Nephron progenitor cell (in vitro differentiated cells): Measurements from ENCODE around the gene OR51E1.

Source experiments
- DNase-seq: peaks from one replicate; pipeline ENCODE4 v3.0.0; 2021
- H3K27ac Mint-ChIP-seq: 2 replicates; pipeline ENCODE4 v1.8.0; 2021; ENCODE audit warnings: mild to moderate bottlenecking, moderate library complexity, mixed read lengths
- H3K27me3 Mint-ChIP-seq: 2 replicates; pipeline ENCODE4 v1.8.0; 2021; ENCODE audit warnings: mild to moderate bottlenecking, low read depth, mixed read lengths; ENCODE audit not compliant: poor library complexity
- H3K36me3 Mint-ChIP-seq: 2 replicates; pipeline ENCODE4 v1.8.0; 2021; ENCODE audit warnings: low read depth, mixed read lengths
- H3K4me1 Mint-ChIP-seq: 2 replicates; pipeline ENCODE4 v1.8.0; 2021; ENCODE audit warnings: mixed read lengths
- H3K4me3 Mint-ChIP-seq: 2 replicates; pipeline ENCODE4 v1.8.0; 2021; ENCODE audit warnings: mild to moderate bottlenecking, moderate library complexity, mixed read lengths
- H3K9me3 Mint-ChIP-seq: 2 replicates; pipeline ENCODE4 v1.8.0; 2021; ENCODE audit warnings: mild to moderate bottlenecking, moderate library complexity, mixed read lengths
- TF ChIP-seq, protein P1 (sequence below): fragments of 200-600 bp; sonication (generic); IDR thresholded peaks from 2 replicates; pipeline ENCODE4 v1.5.0; 2021; ENCODE audit warnings: antibody characterized with exemption

The OR51E1 gene, protein sequence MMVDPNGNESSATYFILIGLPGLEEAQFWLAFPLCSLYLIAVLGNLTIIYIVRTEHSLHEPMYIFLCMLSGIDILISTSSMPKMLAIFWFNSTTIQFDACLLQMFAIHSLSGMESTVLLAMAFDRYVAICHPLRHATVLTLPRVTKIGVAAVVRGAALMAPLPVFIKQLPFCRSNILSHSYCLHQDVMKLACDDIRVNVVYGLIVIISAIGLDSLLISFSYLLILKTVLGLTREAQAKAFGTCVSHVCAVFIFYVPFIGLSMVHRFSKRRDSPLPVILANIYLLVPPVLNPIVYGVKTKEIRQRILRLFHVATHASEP

GRCh38 chr11:4643682-4644081 is at the start of gene OR51E1:
Gene OR51E1 (plus strand): TSS chr11:4643982. CDS start chr11:4652527, 8,545 bp downstream.
- DNase-seq = no peak
- Mint-ChIP-seq H3K4me1 (peaks cover 45% of the 10 kb centered on the region), H3K36me3 (no peaks in the 10 kb centered on the region), H3K9me3 (no peaks in the 10 kb centered on the region), H3K27me3 (peaks cover 2% of the 10 kb centered on the region), H3K4me3 (peak within 1 kb of the TSS; percentile 43), H3K27ac (peak within 1 kb of the TSS; percentile 57)
- TF ChIP-seq, protein P1, sequence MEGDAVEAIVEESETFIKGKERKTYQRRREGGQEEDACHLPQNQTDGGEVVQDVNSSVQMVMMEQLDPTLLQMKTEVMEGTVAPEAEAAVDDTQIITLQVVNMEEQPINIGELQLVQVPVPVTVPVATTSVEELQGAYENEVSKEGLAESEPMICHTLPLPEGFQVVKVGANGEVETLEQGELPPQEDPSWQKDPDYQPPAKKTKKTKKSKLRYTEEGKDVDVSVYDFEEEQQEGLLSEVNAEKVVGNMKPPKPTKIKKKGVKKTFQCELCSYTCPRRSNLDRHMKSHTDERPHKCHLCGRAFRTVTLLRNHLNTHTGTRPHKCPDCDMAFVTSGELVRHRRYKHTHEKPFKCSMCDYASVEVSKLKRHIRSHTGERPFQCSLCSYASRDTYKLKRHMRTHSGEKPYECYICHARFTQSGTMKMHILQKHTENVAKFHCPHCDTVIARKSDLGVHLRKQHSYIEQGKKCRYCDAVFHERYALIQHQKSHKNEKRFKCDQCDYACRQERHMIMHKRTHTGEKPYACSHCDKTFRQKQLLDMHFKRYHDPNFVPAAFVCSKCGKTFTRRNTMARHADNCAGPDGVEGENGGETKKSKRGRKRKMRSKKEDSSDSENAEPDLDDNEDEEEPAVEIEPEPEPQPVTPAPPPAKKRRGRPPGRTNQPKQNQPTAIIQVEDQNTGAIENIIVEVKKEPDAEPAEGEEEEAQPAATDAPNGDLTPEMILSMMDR = no peak

DNA sequence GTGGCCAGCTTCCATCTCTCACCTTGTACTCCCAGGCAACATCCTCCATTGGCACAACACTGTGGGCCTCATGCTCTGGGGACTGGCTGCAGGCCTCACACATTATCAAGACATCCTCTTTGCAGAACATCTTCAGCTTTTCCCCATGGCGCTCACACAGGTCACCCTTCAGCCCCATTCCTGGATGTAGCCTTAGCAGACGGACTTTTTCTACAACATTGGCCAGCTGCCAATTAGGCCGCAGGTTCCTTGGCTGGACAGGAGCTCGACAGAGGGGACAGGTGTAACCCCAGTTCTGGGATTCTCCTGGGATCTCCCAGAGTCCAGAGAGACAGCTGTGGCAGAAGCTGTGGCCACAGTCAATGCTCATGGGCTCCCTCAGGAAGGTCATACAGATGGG is 38.7 kb upstream of the OR51E1 start:
- peaks cover 43% of the 10 kb centered on the region for H3K36me3 Mint-ChIP-seq
- H3K27me3 Mint-ChIP-seq = peaks cover 2% of the 10 kb centered on the region
- H3K4me3 Mint-ChIP-seq = no peak overlapping the region
- H3K27ac Mint-ChIP-seq = no peak overlapping the region
- DNase-seq = no peak
- TF ChIP-seq, protein P1 = no peak
- peaks cover 20% of the 10 kb centered on the region for H3K4me1 Mint-ChIP-seq
- H3K9me3 Mint-ChIP-seq = peaks cover 4% of the 10 kb centered on the region

DNA sequence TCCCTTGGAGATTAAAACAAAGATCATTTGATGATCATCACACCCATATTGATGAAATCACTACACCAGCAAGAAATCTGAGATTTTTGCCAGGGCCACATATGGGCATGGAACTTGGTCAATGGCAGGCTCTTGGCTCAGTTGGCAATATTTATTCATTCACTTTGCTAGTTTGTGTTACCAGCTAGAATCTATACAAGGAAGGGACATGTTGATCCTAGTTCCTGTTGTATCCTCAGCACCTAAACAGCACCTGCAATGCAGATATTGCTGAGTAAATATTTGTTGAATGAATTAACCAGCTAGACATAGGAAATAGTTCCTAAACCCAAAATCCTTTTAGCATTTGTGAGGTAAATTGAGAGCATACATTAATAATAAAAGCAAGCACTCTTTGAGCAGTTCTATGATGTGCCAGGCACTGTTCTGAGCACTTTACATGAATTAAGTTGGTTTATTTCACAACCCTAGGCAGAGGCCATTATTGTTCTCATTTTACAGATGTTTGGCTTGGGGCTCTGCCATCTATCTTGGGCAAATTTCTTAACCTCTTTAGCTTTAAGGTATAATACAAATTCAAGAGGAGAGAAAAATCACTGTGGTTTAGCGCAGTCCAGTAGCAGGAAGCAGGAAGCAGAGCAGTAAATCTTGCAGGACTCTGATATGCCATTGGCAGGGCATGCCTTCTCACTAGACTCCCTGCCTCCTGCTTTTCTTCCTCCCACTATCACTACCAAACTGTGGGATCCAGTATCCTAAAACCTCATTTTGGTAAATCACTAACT is 37.4 kb upstream of the OR51E1 start:
- Mint-ChIP-seq H3K36me3 (peaks cover 30% of the 10 kb centered on the region), H3K9me3 (peaks cover 4% of the 10 kb centered on the region), H3K4me1 (peaks cover 20% of the 10 kb centered on the region), H3K27me3 (peaks cover 3% of the 10 kb centered on the region), H3K27ac (no peak overlapping the region), H3K4me3 (peak overlapping the region; percentile 91)
- TF ChIP-seq, protein P1 = no peak
- DNase-seq = no peak

- TF ChIP-seq, protein P1 = no peak
- peaks cover 3% of the 10 kb centered on the region for H3K27me3 Mint-ChIP-seq
- peaks cover 20% of the 10 kb centered on the region for H3K4me1 Mint-ChIP-seq
- DNase-seq = no peak
- H3K4me3 Mint-ChIP-seq = peak overlapping the region; percentile 91
- peaks cover 4% of the 10 kb centered on the region for H3K9me3 Mint-ChIP-seq
- H3K36me3 Mint-ChIP-seq = peaks cover 23% of the 10 kb centered on the region
- peak overlapping the region; percentile 14 for H3K27ac Mint-ChIP-seq
Observed at GRCh38 chr11:4607096-4607495, 36.7 kb upstream of the OR51E1 start.

DNA sequence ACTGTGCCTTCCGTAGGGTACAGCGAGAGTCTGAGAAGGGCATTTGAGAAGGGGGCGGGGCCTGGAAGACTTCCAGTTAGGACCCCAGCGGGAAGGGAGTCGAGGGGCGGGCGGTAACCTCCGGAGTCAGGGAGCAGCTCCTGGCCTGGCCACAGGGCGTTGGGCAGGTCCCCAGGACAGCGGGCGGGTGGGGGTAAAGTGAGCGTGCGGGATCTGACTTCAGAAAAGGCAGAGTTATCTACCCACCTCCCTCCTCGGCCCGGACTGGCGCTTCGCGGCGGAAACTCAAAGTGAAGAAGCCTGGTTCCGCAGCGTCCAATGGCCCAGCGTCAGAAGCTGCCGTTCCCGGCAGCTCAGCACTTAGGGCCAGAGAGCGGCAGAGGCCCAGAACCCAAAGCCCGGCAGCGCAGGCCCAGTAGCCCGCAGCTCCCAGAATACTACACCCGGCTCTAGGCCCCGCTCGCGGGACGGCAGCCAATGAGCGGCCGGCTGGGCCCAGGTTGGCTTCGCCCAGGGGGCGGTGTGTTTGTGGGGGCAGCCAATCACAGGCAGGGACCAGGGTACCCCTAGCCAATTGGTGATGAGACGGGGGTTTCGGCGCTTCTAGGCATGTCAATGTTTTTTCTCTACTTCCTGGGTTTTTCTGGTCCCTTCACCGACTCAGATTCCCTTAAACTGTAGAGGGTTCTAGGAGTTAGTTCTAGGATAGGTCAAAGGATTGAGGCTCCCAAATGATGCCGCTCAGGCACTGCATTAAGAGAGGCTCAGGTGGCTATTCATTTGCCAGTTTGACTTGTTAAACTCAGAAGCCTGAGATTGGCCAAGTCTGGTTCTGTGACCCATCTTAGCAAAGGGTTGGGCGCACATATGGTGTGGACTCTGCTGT is 35.8 kb upstream of the OR51E1 start, which contains the start of gene TRIM68:
Gene TRIM68, minus strand, starts transcription at position 451 of the 886 bp plus-strand sequence. CDS start 2,727 bp downstream, outside the sequence.
- TF ChIP-seq, protein P1 = no peak
- Mint-ChIP-seq H3K9me3 (peaks cover 4% of the 10 kb centered on the region), H3K27ac (peak within 1 kb of the TSS; percentile 93), H3K4me1 (peaks cover 20% of the 10 kb centered on the region), H3K27me3 (peaks cover 8% of the 10 kb centered on the region), H3K4me3 (peak within 1 kb of the TSS; percentile 91), H3K36me3 (peaks cover 20% of the 10 kb centered on the region)
- peak; percentile 90 for DNase-seq
